Loucy (cell line): ENCODE measurements around the gene GUCY1B1.

Experiments
- H2AFZ ChIP-seq: fragments of 200-600 bp; sonication (generic); 2 replicates; pipeline ENCODE4 v1.6.0; 2016; ENCODE audit warnings: antibody characterized with exemption, mild to moderate bottlenecking, low read length, moderate library complexity
- H3F3A ChIP-seq: fragments of 200-600 bp; 2 replicates; pipeline ENCODE4 v1.6.0; 2016; ENCODE audit warnings: antibody characterized with exemption, low read depth, mild to moderate bottlenecking
- H3K27me3 ChIP-seq: fragments of 200-600 bp; sonication (generic); 2 replicates; pipeline ENCODE4 v1.6.1; 2014; ENCODE audit warnings: low read length, mild to moderate bottlenecking; ENCODE audit not compliant: insufficient read depth, poor library complexity, severe bottlenecking
- H3K36me3 ChIP-seq: fragments of 200-600 bp; sonication (generic); 2 replicates; pipeline ENCODE4 v1.6.1; 2016; ENCODE audit warnings: low read length; ENCODE audit not compliant: insufficient read depth
- H3K4me1 ChIP-seq: fragments of 200-600 bp; sonication (generic); 2 replicates; pipeline ENCODE4 v1.5.1; 2014; ENCODE audit warnings: low read length, mild to moderate bottlenecking; ENCODE audit not compliant: insufficient read depth, poor library complexity, severe bottlenecking
- H3K4me2 ChIP-seq: fragments of 200-600 bp; sonication (generic); 2 replicates; pipeline ENCODE4 v1.6.0; 2014; ENCODE audit warnings: antibody characterized with exemption, low read length, low read depth, mild to moderate bottlenecking; ENCODE audit not compliant: poor library complexity, severe bottlenecking
- H3K4me3 ChIP-seq: fragments of 200-600 bp; sonication (generic); 2 replicates; pipeline ENCODE4 v1.5.1; 2014; ENCODE audit warnings: low read length, mild to moderate bottlenecking, mixed read lengths; ENCODE audit not compliant: poor library complexity, severe bottlenecking
- H3K79me2 ChIP-seq: fragments of 200-600 bp; sonication (generic); 2 replicates; pipeline ENCODE4 v1.6.1; 2014; ENCODE audit warnings: low read length; ENCODE audit not compliant: insufficient read depth
- H3K9ac ChIP-seq: fragments of 200-600 bp; sonication (generic); 2 replicates; pipeline ENCODE4 v1.6.0; 2014; ENCODE audit warnings: mild to moderate bottlenecking, low read depth, low read length, moderate library complexity; ENCODE audit not compliant: poor library complexity, severe bottlenecking
- H3K9me2 ChIP-seq: fragments of 200-600 bp; sonication (generic); replicated peaks from 2 replicates; pipeline ENCODE4 v1.6.1; 2016; ENCODE audit warnings: low read depth, low read length, mixed read lengths
- H3K9me3 ChIP-seq: fragments of 200-600 bp; sonication (generic); 2 replicates; pipeline ENCODE4 v1.6.1; 2014; ENCODE audit warnings: mild to moderate bottlenecking, antibody characterized with exemption, low read length, low read depth; ENCODE audit not compliant: insufficient read depth
- H4K20me1 ChIP-seq: fragments of 200-600 bp; sonication (generic); 2 replicates; pipeline ENCODE4 v1.6.0; 2014; ENCODE audit warnings: antibody characterized with exemption, low read length, mild to moderate bottlenecking; ENCODE audit not compliant: insufficient read depth, poor library complexity, severe bottlenecking
- EZH2phosphoT487 ChIP-seq: fragments of 200-600 bp; IDR thresholded peaks from 2 replicates; pipeline ENCODE4 v1.6.1; 2018; ENCODE audit warnings: antibody characterized with exemption, mild to moderate bottlenecking, moderate library complexity, borderline replicate concordance
- TF ChIP-seq, protein P1 (sequence below): fragments of 200-600 bp; sonication (generic); conservative IDR thresholded peaks from 2 replicates; pipeline ENCODE4 v1.5.1; 2014; ENCODE audit warnings: mild to moderate bottlenecking, antibody characterized with exemption, low read length

The GUCY1B1 gene

DNA sequence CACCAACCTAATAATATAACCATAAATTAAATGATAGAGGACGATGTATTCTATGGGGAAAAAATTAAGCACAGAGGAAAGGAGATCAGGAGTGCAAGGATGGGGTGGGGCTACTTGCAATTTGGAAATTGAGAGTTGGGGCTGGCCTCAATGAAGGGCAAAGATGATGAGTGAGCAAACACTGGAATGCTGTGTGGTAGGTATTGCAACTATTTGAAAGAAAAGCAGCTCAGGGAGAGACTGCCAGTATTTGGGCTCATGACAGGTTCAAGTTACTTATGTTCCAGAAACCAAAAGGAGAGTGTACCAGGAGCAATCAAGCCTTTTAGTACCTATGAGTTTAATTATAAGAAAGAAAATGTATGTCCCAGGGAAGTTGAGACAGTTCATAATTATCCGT, 59.8 kb downstream of the GUCY1B1 start:
- Histone ChIP-seq H3K4me1 (no peaks in the 10 kb centered on the region), H3K36me3 (no peaks in the 10 kb centered on the region), H3K4me2 (no peak overlapping the region), H3K9ac (no peak overlapping the region), H3F3A (no peaks in the 10 kb centered on the region), H3K27me3 (peaks cover 30% of the 10 kb centered on the region), H4K20me1 (no peaks in the 10 kb centered on the region), H3K4me3 (no peak overlapping the region), H2AFZ (no peak overlapping the region), H3K9me3 (no peaks in the 10 kb centered on the region), H3K79me2 (no peaks in the 10 kb centered on the region), H3K9me2 (no peaks in the 10 kb centered on the region)
- TF ChIP-seq EZH2phosphoT487: no peak
- TF ChIP-seq, protein P1, sequence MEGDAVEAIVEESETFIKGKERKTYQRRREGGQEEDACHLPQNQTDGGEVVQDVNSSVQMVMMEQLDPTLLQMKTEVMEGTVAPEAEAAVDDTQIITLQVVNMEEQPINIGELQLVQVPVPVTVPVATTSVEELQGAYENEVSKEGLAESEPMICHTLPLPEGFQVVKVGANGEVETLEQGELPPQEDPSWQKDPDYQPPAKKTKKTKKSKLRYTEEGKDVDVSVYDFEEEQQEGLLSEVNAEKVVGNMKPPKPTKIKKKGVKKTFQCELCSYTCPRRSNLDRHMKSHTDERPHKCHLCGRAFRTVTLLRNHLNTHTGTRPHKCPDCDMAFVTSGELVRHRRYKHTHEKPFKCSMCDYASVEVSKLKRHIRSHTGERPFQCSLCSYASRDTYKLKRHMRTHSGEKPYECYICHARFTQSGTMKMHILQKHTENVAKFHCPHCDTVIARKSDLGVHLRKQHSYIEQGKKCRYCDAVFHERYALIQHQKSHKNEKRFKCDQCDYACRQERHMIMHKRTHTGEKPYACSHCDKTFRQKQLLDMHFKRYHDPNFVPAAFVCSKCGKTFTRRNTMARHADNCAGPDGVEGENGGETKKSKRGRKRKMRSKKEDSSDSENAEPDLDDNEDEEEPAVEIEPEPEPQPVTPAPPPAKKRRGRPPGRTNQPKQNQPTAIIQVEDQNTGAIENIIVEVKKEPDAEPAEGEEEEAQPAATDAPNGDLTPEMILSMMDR: no peak

GRCh38 chr4:155819066-155819465, 60.2 kb downstream of the GUCY1B1 start:
- Histone ChIP-seq H3K9ac (no peak overlapping the region), H3K4me3 (no peak overlapping the region), H3K4me1 (no peaks in the 10 kb centered on the region), H4K20me1 (no peaks in the 10 kb centered on the region), H3F3A (no peaks in the 10 kb centered on the region), H2AFZ (no peak overlapping the region), H3K9me3 (no peaks in the 10 kb centered on the region), H3K36me3 (no peaks in the 10 kb centered on the region), H3K27me3 (peaks cover 29% of the 10 kb centered on the region), H3K4me2 (no peak overlapping the region), H3K79me2 (no peaks in the 10 kb centered on the region), H3K9me2 (no peaks in the 10 kb centered on the region)
- TF ChIP-seq, protein P1: no peak
- TF ChIP-seq EZH2phosphoT487: no peak

- TF ChIP-seq, protein P1: no peak
- TF ChIP-seq EZH2phosphoT487: no peak
- H3K9me3 ChIP-seq: no peaks in the 10 kb centered on the region
- H3K27me3 ChIP-seq: peaks cover 10% of the 10 kb centered on the region
- no peak overlapping the region for H3K4me2 ChIP-seq
- no peaks in the 10 kb centered on the region for H3K79me2 ChIP-seq
- H3K9ac ChIP-seq: no peak overlapping the region
- no peak overlapping the region for H2AFZ ChIP-seq
- H4K20me1 ChIP-seq: no peaks in the 10 kb centered on the region
- no peaks in the 10 kb centered on the region for H3K4me1 ChIP-seq
- no peaks in the 10 kb centered on the region for H3K9me2 ChIP-seq
- no peaks in the 10 kb centered on the region for H3K36me3 ChIP-seq
- no peak overlapping the region for H3K4me3 ChIP-seq
- no peaks in the 10 kb centered on the region for H3F3A ChIP-seq
These were observed 62.2 kb downstream of the GUCY1B1 start for GRCh38 chr4:155820887-155821518.
